ENCODE data around the gene LRRK2.

Gene LRRK2

GRCh38 chr12:40192704-40193255 is 32.0 kb upstream of the LRRK2 start:
- TF ChIP-seq FOXP2 (optimal IDR thresholded peaks at IDR 0.05; ENCODE audit: borderline replicate concordance, extremely low read depth, extremely low read length, insufficient read depth), result no peak
- no peak for TF ChIP-seq TAF1 (IDR thresholded peaks at IDR 0.05; ENCODE audit: borderline replicate concordance, insufficient read depth, low read length)
- no peak for TF ChIP-seq SIN3A (IDR thresholded peaks at IDR 0.05; ENCODE audit: borderline replicate concordance, insufficient read depth, low read length)
- no peak for TF ChIP-seq POLR2AphosphoS5 (IDR thresholded peaks at IDR 0.05; ENCODE audit: low read depth, low read length)
- TF ChIP-seq REST (IDR thresholded peaks at IDR 0.05; ENCODE audit: insufficient read depth in 1 of 2, low read depth in 2 of 2, low read length in 2 of 2), result no peak

GRCh38 chr12:40194846-40195245 is 30.0 kb upstream of the LRRK2 start:
- no peak for TF ChIP-seq FOXP2 (optimal IDR thresholded peaks at IDR 0.05; ENCODE audit: borderline replicate concordance, extremely low read depth, extremely low read length, insufficient read depth)
- no peak for TF ChIP-seq SIN3A (IDR thresholded peaks at IDR 0.05; ENCODE audit: borderline replicate concordance, insufficient read depth, low read length)
- no peak for TF ChIP-seq TAF1 (IDR thresholded peaks at IDR 0.05; ENCODE audit: borderline replicate concordance, insufficient read depth, low read length)
- TF ChIP-seq REST (IDR thresholded peaks at IDR 0.05; ENCODE audit: insufficient read depth in 1 of 2, low read depth in 2 of 2, low read length in 2 of 2), result no peak
- no peak for TF ChIP-seq POLR2AphosphoS5 (IDR thresholded peaks at IDR 0.05; ENCODE audit: low read depth, low read length)

GRCh38 chr12:40197590-40197989 is 27.2 kb upstream of the LRRK2 start:
- no peak for TF ChIP-seq POLR2AphosphoS5 (IDR thresholded peaks at IDR 0.05; ENCODE audit: low read depth, low read length)
- TF ChIP-seq TAF1 (IDR thresholded peaks at IDR 0.05; ENCODE audit: borderline replicate concordance, insufficient read depth, low read length), result no peak
- no peak for TF ChIP-seq REST (IDR thresholded peaks at IDR 0.05; ENCODE audit: insufficient read depth in 1 of 2, low read depth in 2 of 2, low read length in 2 of 2)
- no peak for TF ChIP-seq SIN3A (IDR thresholded peaks at IDR 0.05; ENCODE audit: borderline replicate concordance, insufficient read depth, low read length)
- TF ChIP-seq FOXP2 (optimal IDR thresholded peaks at IDR 0.05; ENCODE audit: borderline replicate concordance, extremely low read depth, extremely low read length, insufficient read depth), result no peak

GRCh38 chr12:40198601-40199000 is 26.2 kb upstream of the LRRK2 start:
- TF ChIP-seq POLR2AphosphoS5 (IDR thresholded peaks at IDR 0.05; ENCODE audit: low read depth, low read length) (no peak), TAF1 (IDR thresholded peaks at IDR 0.05; ENCODE audit: borderline replicate concordance, insufficient read depth, low read length) (no peak)

GRCh38 chr12:40202095-40203059 is 22.4 kb upstream of the LRRK2 start:
- no peak for TF ChIP-seq SIN3A (IDR thresholded peaks at IDR 0.05; ENCODE audit: borderline replicate concordance, insufficient read depth, low read length)
- no peak for TF ChIP-seq REST (IDR thresholded peaks at IDR 0.05; ENCODE audit: insufficient read depth in 1 of 2, low read depth in 2 of 2, low read length in 2 of 2)
- TF ChIP-seq POLR2AphosphoS5 (IDR thresholded peaks at IDR 0.05; ENCODE audit: low read depth, low read length), result no peak
- TF ChIP-seq FOXP2 (optimal IDR thresholded peaks at IDR 0.05; ENCODE audit: borderline replicate concordance, extremely low read depth, extremely low read length, insufficient read depth), result no peak
